B cell (primary cell): Measurements from ENCODE around the gene GPX7. TPM values are rescaled to one million over a fixed set of nuclear protein-coding genes. Genes with fewer than 3 reads are reported as not detected.
A peak's percentile ranks its signal among the peaks of the same experiment; 100 is the strongest.

Source experiments
- ATAC-seq: fragments of 200-7000 bp; cut with Tn5 transposase; one replicate; pipeline ENCODE4 v1.10.0; 2021; ENCODE audit warnings: low read depth, mild to moderate bottlenecking, moderate number of reproducible peaks, moderate library complexity
- CTCF ChIA-PET: fragments of 350-600 bp; sonication (Branson Sonifier 250); formaldehyde crosslinking; loops from one replicate; lab custom pipeline; 2021; ENCODE audit warnings: antibody characterized with exemption, inconsistent platforms; lab: Charles Lee
- POLR2A ChIA-PET: fragments of 350-600 bp; sonication (Branson Sonifier 250); formaldehyde crosslinking; loops from one replicate; lab custom pipeline; 2021; ENCODE audit warnings: antibody characterized with exemption; lab: Charles Lee
- DNase-seq: peaks from one replicate; pipeline ENCODE4 v3.0.0; 2013
- H2AFZ ChIP-seq: 2 replicates; pipeline ENCODE4 v1.6.1; 2012; ENCODE audit warnings: mild to moderate bottlenecking, low read depth, low read length; ENCODE audit not compliant: insufficient read depth, poor library complexity, severe bottlenecking
- H3K27ac ChIP-seq, 2 donors: 1 replicate in 1 of 2; 2 replicates in 1 of 2; pipeline ENCODE4 v1.5.1; 2012 to 2013; ENCODE audit warnings: low read length in 2 of 2, mild to moderate bottlenecking in 2 of 2, moderate library complexity in 1 of 2
- H3K27me3 ChIP-seq, 4 experiments: fragments of 200-600 bp in 1 of 4; sonication (generic) in 1 of 4; replicated peaks in 1 of 4; 1 replicate in 2 of 4; 2 replicates in 2 of 4; pipeline versions ENCODE4 v1.6.1 to v1.7.0; 2013 to 2016; ENCODE audit warnings: low read length in 3 of 4, mild to moderate bottlenecking in 2 of 4, mixed read lengths in 1 of 4, moderate library complexity in 1 of 4; ENCODE audit not compliant: insufficient read depth in 4 of 4, control insufficient read depth in 3 of 4; ENCODE audit errors: control extremely low read depth in 1 of 4
- H3K36me3 ChIP-seq, 2 experiments: replicated peaks in 1 of 2; 1 replicate in 1 of 2; 2 replicates in 1 of 2; pipeline versions ENCODE4 v1.6.1 to v1.7.1; 2013; ENCODE audit warnings: low read length in 1 of 2; ENCODE audit not compliant: insufficient read depth in 2 of 2, control insufficient read depth in 1 of 2; ENCODE audit errors: control extremely low read depth in 1 of 2, extremely low read depth in 1 of 2
- H3K4me1 ChIP-seq, 2 donors: fragments of 200-600 bp in 1 of 2; sonication (generic) in 1 of 2; 1 replicate in 1 of 2; 2 replicates in 1 of 2; pipeline versions ENCODE4 v1.5.1 to v1.6.1; 2013 to 2017; ENCODE audit warnings: low read length in 2 of 2; ENCODE audit not compliant: control insufficient read depth in 2 of 2, insufficient read depth in 2 of 2
- H3K4me2 ChIP-seq: replicated peaks from 2 replicates; pipeline ENCODE3; 2012; ENCODE audit warnings: mild to moderate bottlenecking, low read depth, low read length; ENCODE audit not compliant: poor library complexity, severe bottlenecking
- H3K4me3 ChIP-seq, 5 experiments: fragments of 200-600 bp in 1 of 5; sonication (generic) in 1 of 5; 1 replicate in 3 of 5; 2 replicates in 2 of 5; pipeline versions ENCODE4 v1.5.1 to v1.7.0; 2011 to 2016; ENCODE audit warnings: low read length in 4 of 5, mild to moderate bottlenecking in 4 of 5, low read depth in 2 of 5, control low read depth in 1 of 5, moderate library complexity in 1 of 5; ENCODE audit not compliant: insufficient read depth in 1 of 5; ENCODE audit errors: control extremely low read depth in 1 of 5, extremely low read depth in 1 of 5
- H3K79me2 ChIP-seq: fragments of 200-600 bp; sonication (generic); one replicate; pipeline ENCODE4 v1.6.0; 2016; ENCODE audit warnings: low read length; ENCODE audit not compliant: control insufficient read depth, insufficient read depth
- H3K9ac ChIP-seq: fragments of 200-600 bp; sonication (generic); 2 replicates; pipeline ENCODE4 v1.6.1; 2017; ENCODE audit warnings: mild to moderate bottlenecking, low read length, moderate library complexity
- H3K9me3 ChIP-seq, 3 donors: one replicate each; pipeline versions ENCODE4 v1.6.1 to v1.7.1; 2013; ENCODE audit warnings: low read length in 2 of 3; ENCODE audit not compliant: control insufficient read depth in 2 of 3, insufficient read depth in 1 of 3; ENCODE audit errors: control extremely low read depth in 1 of 3
- H4K20me1 ChIP-seq: 2 replicates; pipeline ENCODE4 v1.6.0; 2012; ENCODE audit warnings: mild to moderate bottlenecking, low read length; ENCODE audit not compliant: insufficient read depth, control insufficient read depth, poor library complexity, severe bottlenecking
- H3K27ac Mint-ChIP-seq: one replicate; pipeline ENCODE4 v1.8.0; 2021; ENCODE audit warnings: mixed read lengths
- H3K27me3 Mint-ChIP-seq: one replicate; pipeline ENCODE4 v1.8.0; 2021; ENCODE audit warnings: mixed read lengths
- H3K4me1 Mint-ChIP-seq: one replicate; pipeline ENCODE4 v1.8.0; 2021; ENCODE audit warnings: mixed read lengths
- H3K4me3 Mint-ChIP-seq: one replicate; pipeline ENCODE4 v1.8.0; 2021; ENCODE audit warnings: mixed read lengths
- H3K9me3 Mint-ChIP-seq: one replicate; pipeline ENCODE4 v1.8.0; 2022; ENCODE audit warnings: mixed read lengths; ENCODE audit not compliant: insufficient read depth
- EZH2 ChIP-seq: IDR thresholded peaks from 2 replicates; pipeline ENCODE4 v1.6.1; 2012; ENCODE audit warnings: borderline replicate concordance, low read depth, mild to moderate bottlenecking, moderate library complexity, low read length; ENCODE audit not compliant: insufficient read depth, poor library complexity, severe bottlenecking
- WGBS: methylation state at CpG from one replicate; pipeline ENCODE4 v1.1.5; 2013; ENCODE audit warnings: missing lambda C conversion rate; ENCODE audit not compliant: insufficient coverage; 5-methylcytosine and 5-hydroxymethylcytosine counted together
- intact Hi-C: fragments of 100-400 bp; cut with micrococcal nuclease; formaldehyde crosslinking; loops from one replicate; pipeline ENCODE4 v1.10.0; 2022
- polyA plus RNA-seq: library from polyadenylated mRNA; depleted of rRNA; stranded (reverse); fragments of >200 nt; gene quantifications from 2 replicates; pipeline ENCODE4 v1.2.3, GENCODE V29; 2012
- total RNA-seq, 2 donors: library from RNA; stranded (reverse); fragments of 120-200 nt in 1 of 2; gene quantifications; 1 replicate in 1 of 2; 2 replicates in 1 of 2; pipeline versions ENCODE4 v1.2.3 to v1.2.4, GENCODE V29; 2013 to 2022
- TF ChIP-seq, protein P1 (sequence below): fragments of 200-600 bp; IDR thresholded peaks from one replicate; pipeline ENCODE4 v1.8.0; 2022; ENCODE audit warnings: antibody characterized with exemption, mild to moderate bottlenecking

GPX7 gene
- total and polyA plus RNA-seq, 2 donors (not counting 1 experiment from before 2014, with no cell fraction given): 21.4 to 27.6 TPM

DNA sequence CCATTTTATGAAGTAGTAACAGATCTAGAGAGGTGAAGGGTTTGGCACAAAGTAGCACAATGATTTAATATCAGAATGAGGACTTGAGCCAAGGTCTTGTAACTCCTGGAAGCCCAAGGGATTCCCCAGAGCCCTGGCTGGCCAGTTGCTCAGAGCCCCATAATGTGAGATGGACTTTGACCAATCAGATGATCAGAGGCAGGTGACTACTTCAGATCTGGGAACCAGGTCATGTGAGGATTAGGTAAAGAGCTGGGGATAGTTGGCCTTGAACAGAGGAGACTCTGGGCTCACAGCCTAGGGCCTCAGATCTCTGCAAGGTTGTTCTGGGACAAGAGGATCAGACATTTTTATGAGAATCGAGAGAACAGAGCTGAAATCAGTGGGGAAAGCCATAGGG, 49.7 kb downstream of the GPX7 start:
- CTCF ChIA-PET: no interaction called here
- peaks cover 26% of the 10 kb centered on the region for H3K4me1 Mint-ChIP-seq
- Histone ChIP-seq H3K4me3 (no peak overlapping the region), H3K36me3 (peaks cover 11 to 45% of the 10 kb centered on the region in 2 experiments), H3K27me3 (no peaks in the 10 kb centered on the region), H3K79me2 (peaks cover 19% of the 10 kb centered on the region), H3K9ac (no peak overlapping the region), H3K9me3 (peaks cover 0 to 2% (median 0%) of the 10 kb centered on the region in 3 donors), H3K27ac (no peak overlapping the region), H2AFZ (no peak overlapping the region), H3K4me2 (no peak overlapping the region), H4K20me1 (no peaks in the 10 kb centered on the region), H3K4me1 (peaks cover 0 to under 1% of the 10 kb centered on the region in 2 donors)
- POLR2A ChIA-PET: interaction anchor here (0.9 kb wide), 1 partner anchor 10 kb away, joined by 3 read pairs; no protein-coding TSS in a partner anchor
- peak overlapping the region; percentile 79 for H3K27ac Mint-ChIP-seq
- DNase-seq (no peak), ATAC-seq (no peak)
- no CpG with 5 or more reads among the region's 1 CpG for WGBS
- TF ChIP-seq, protein P1, sequence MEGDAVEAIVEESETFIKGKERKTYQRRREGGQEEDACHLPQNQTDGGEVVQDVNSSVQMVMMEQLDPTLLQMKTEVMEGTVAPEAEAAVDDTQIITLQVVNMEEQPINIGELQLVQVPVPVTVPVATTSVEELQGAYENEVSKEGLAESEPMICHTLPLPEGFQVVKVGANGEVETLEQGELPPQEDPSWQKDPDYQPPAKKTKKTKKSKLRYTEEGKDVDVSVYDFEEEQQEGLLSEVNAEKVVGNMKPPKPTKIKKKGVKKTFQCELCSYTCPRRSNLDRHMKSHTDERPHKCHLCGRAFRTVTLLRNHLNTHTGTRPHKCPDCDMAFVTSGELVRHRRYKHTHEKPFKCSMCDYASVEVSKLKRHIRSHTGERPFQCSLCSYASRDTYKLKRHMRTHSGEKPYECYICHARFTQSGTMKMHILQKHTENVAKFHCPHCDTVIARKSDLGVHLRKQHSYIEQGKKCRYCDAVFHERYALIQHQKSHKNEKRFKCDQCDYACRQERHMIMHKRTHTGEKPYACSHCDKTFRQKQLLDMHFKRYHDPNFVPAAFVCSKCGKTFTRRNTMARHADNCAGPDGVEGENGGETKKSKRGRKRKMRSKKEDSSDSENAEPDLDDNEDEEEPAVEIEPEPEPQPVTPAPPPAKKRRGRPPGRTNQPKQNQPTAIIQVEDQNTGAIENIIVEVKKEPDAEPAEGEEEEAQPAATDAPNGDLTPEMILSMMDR: no peak
- TF ChIP-seq EZH2: no peak
- no peaks in the 10 kb centered on the region for H3K9me3 Mint-ChIP-seq
- H3K27me3 Mint-ChIP-seq: no peaks in the 10 kb centered on the region
- intact Hi-C loops: no loop called here
- H3K4me3 Mint-ChIP-seq: no peak overlapping the region

DNA sequence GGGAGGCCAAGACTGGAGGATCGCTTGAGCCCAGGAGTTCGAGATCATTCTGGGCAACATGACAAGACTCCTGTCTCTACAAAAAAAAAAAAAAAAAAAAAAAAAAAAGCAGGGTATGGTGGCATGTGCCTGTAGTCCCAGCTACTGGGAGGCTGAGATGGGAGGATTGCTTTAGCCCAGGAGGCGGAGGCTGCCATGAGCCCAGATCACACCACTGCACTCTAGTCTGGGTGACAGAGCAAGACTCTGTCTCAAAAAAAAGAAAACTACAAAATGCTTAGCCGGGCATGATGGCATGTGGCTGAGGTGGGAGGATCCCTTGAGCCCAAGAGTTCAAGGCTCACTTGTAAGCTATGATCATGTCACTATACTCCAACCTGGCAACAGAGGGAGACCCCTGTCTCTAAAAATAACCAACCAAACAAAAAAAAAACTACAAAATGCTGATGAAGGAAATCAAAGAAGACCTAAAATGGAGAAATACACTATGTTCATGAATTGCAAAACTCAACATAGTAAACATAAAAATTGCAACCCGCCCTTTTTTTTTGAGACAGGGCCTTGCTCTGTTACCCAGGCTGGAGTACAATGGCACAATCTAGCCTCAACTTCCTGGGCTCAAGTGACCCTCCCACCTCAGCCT, 51.2 kb downstream of the GPX7 start:
- H3K4me3 ChIP-seq: no peak overlapping the region
- H4K20me1 ChIP-seq: no peaks in the 10 kb centered on the region
- H3K27me3 ChIP-seq: no peaks in the 10 kb centered on the region
- peaks cover 13% of the 10 kb centered on the region for H3K79me2 ChIP-seq
- H3K36me3 ChIP-seq: peaks cover 9 to 47% of the 10 kb centered on the region in 2 experiments
- H3K4me2 ChIP-seq: no peak overlapping the region
- H3K27me3 Mint-ChIP-seq: no peaks in the 10 kb centered on the region
- H3K27ac Mint-ChIP-seq: peak overlapping the region; percentile 87
- ATAC-seq (no peak), DNase-seq (no peak)
- no peak overlapping the region for H3K9ac ChIP-seq
- H2AFZ ChIP-seq: no peak overlapping the region
- peaks cover 0 to 3% (median 0%) of the 10 kb centered on the region in 3 donors for H3K9me3 ChIP-seq
- TF ChIP-seq, protein P1: no peak
- no peak for TF ChIP-seq EZH2
- no peak overlapping the region for H3K27ac ChIP-seq
- no peaks in the 10 kb centered on the region for H3K4me1 ChIP-seq
- no peaks in the 10 kb centered on the region for H3K9me3 Mint-ChIP-seq
- ChIA-PET CTCF (interaction anchor here (1.2 to 1.5 kb wide), 2 partner anchors 11 to 13 kb away, joined by 3 to 4 read pairs; no protein-coding TSS in a partner anchor), POLR2A (interaction anchor here (0.7 kb wide), 1 partner anchor 50 kb away, joined by 4 read pairs; no protein-coding TSS in a partner anchor)
- no peak overlapping the region for H3K4me3 Mint-ChIP-seq
- 100% methylated on average over 1 of the region's 5 CpGs for WGBS
- intact Hi-C loops: no loop called here
- H3K4me1 Mint-ChIP-seq: peaks cover 25% of the 10 kb centered on the region
